NCI-H69 (cell line): ENCODE data around the gene LCN2.
"Not testable (repeated sequence)": the region's sequence is repeated elsewhere in the genome, so short reads cannot be mapped to it uniquely, and the experiment has no call there.

Source experiments
- DNase-seq: peaks from one replicate; lab custom pipeline; 2025; lab: John Stamatoyannopoulos, UW

Gene LCN2

DNA sequence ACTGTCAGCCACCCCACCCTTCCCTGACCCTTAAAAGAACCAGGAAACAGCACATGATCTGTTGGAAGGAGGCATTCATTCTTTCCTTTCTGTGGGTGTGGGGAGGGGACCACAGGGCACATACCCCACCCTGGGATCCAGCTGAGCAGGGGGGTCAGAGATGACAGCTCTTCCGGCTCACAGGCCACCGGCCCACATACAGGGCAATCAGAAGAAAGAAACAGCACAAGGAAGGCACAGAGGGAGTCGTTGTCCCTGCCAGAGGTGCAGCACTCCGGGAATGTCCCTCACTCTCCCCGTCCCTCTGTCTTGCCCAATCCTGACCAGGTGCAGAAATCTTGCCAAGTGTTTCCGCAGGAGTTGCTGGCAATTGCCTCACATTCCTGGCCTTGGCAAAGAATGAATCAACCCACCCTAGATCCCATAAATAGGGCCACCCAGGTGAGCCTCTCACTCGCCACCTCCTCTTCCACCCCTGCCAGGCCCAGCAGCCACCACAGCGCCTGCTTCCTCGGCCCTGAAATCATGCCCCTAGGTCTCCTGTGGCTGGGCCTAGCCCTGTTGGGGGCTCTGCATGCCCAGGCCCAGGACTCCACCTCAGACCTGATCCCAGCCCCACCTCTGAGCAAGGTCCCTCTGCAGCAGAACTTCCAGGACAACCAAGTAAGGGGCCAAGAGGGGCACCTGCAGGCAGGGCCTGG, at the start of gene LCN2:
TSS of gene LCN2 (plus strand) at position 453 of the 701 bp plus-strand sequence. CDS start at position 526, 73 bp downstream.
- DNase-seq = no peak

DNA sequence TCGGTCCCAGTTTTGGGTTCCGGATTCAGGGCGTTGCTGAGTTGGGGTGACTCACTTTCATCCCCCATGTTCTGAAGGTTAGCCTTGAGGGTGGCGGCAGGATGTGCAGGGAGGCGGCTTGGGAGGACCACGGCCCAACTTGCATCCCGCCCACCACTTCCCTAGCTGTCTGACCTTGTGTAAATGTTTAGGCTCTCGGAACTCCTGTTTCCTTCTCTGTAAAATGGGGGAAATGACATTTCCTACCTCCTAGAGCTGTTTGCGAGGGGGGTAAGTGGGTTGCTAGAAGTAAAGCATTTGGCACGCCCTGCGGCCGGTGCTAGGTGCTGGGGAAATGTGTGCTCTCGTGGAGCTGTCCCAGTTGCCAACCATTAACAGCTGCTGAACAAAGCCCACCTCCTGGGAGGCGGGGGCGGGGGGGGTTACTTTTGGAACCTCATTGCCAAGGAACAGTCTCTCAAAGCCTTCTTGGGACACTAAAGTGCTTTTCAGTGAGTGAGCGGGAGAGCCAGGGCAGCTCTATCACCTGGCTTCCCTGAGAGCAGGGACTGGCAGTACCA, 49.2 kb upstream of the LCN2 start:
- DNase-seq = no peak

- DNase-seq = no peak
Measured at GRCh38 chr9:128100581-128100980, 48.7 kb upstream of the LCN2 start.

DNA sequence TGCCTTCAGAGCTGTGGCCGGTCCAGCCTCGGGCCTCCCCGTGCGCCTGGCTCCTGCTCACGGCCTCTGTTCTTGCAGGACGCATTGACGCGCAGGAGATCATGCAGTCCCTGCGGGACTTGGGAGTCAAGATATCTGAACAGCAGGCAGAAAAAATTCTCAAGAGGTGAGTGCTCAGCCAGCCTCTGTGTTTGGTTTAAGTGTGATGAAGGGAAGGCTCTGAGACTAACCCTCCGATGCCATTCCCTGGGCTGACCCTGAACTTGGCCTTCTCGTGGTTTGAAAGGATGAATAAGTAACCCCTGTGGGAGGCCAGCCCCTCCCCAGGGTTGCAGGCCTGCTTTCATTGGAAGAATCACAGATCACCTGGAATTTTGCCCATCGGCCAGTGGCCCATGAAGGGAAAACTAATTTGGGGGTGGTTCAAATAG, 48.0 kb upstream of the LCN2 start:
- DNase-seq = no peak

GRCh38 chr9:128101690-128102089, 47.6 kb upstream of the LCN2 start:
- no peak for DNase-seq

GRCh38 chr9:128102196-128102595, 47.1 kb upstream of the LCN2 start:
- no peak for DNase-seq

GRCh38 chr9:128102861-128103588, 46.2 kb upstream of the LCN2 start:
- no peak for DNase-seq

DNA sequence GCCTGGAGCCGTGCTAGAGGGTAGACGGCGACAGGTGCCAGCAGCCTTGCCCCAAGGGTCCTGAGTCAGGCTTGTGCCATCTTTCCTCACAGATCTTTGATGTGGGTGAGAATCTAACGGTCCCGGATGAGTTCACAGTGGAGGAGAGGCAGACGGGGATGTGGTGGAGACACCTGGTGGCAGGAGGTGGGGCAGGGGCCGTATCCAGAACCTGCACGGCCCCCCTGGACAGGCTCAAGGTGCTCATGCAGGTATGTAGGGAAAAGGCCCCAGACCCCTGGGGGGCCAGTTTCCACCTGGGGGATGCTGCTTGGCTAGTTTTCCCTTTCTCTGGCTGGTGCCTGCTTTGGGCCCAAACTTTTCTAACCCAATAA, 45.7 kb upstream of the LCN2 start:
- DNase-seq = peak; percentile 66

- DNase-seq = peak; percentile 91
Measured at GRCh38 chr9:128104171-128104618, 45.1 kb upstream of the LCN2 start.

GRCh38 chr9:128105538-128106175, 43.6 kb upstream of the LCN2 start:
- DNase-seq = no peak

- DNase-seq = no peak
Measured at GRCh38 chr9:128106181-128106939, 42.9 kb upstream of the LCN2 start.

DNA sequence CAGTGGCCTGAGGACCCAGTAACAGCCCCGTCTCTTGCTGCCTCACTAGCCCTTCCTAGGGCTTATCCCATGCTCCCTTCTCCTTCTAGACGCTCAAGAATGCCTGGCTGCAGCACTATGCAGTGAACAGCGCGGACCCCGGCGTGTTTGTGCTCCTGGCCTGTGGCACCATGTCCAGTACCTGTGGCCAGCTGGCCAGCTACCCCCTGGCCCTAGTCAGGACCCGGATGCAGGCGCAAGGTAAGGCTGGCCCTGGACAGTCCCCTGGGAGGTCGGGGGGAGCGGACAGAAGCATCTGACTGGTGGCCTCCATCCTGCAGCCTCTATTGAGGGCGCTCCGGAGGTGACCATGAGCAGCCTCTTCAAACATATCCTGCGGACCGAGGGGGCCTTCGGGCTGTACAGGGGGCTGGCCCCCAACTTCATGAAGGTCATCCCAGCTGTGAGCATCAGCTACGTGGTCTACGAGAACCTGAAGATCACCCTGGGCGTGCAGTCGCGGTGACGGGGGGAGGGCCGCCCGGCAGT, 42.2 kb upstream of the LCN2 start:
- no peak for DNase-seq

DNA sequence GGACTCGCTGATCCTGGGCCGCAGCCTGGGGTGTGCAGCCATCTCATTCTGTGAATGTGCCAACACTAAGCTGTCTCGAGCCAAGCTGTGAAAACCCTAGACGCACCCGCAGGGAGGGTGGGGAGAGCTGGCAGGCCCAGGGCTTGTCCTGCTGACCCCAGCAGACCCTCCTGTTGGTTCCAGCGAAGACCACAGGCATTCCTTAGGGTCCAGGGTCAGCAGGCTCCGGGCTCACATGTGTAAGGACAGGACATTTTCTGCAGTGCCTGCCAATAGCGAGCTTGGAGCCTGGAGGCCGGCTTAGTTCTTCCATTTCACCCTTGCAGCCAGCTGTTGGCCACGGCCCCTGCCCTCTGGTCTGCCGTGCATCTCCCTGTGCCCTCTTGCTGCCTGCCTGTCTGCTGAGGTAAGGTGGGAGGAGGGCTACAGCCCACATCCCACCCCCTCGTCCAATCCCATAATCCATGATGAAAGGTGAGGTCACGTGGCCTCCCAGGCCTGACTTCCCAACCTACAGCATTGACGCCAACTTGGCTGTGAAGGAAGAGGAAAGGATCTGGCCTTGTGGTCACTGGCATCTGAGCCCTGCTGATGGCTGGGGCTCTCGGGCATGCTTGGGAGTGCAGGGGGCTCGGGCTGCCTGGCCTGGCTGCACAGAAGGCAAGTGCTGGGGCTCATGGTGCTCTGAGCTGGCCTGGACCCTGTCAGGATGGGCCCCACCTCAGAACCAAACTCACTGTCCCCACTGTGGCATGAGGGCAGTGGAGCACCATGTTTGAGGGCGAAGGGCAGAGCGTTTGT, 41.6 kb upstream of the LCN2 start:
- no peak for DNase-seq

DNA sequence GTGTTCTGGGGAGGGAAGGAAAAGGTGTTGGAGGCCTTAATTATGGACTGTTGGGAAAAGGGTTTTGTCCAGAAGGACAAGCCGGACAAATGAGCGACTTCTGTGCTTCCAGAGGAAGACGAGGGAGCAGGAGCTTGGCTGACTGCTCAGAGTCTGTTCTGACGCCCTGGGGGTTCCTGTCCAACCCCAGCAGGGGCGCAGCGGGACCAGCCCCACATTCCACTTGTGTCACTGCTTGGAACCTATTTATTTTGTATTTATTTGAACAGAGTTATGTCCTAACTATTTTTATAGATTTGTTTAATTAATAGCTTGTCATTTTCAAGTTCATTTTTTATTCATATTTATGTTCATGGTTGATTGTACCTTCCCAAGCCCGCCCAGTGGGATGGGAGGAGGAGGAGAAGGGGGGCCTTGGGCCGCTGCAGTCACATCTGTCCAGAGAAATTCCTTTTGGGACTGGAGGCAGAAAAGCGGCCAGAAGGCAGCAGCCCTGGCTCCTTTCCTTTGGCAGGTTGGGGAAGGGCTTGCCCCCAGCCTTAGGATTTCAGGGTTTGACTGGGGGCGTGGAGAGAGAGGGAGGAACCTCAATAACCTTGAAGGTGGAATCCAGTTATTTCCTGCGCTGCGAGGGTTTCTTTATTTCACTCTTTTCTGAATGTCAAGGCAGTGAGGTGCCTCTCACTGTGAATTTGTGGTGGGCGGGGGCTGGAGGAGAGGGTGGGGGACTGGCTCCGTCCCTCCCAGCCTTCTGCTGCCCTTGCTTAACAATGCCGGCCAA, 40.8 kb upstream of the LCN2 start:
- DNase-seq = no peak

DNA sequence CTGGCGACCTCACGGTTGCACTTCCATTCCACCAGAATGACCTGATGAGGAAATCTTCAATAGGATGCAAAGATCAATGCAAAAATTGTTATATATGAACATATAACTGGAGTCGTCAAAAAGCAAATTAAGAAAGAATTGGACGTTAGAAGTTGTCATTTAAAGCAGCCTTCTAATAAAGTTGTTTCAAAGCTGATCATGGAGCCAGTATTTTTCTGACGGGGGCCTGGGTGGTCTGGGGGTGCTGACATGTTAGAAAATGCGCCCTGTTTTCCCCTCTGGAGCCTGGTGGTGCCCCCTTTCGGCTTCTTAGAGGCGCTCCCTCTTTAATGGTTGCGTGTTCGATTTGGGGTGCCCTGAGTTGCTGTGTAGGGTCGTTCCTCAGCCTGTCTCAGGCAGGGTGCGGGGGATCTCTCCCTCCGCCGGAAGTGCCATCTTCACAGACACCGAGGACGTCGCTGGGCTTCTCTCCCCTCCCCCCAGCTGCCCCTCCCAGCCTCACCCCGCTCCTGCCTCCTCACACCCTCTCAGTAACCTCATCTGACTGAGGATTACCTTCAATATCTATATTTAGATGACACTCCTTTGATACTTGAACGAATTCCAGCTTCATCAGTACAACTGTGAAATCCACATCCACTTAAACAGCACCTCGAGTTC, 40.1 kb upstream of the LCN2 start:
- DNase-seq = no peak

DNA sequence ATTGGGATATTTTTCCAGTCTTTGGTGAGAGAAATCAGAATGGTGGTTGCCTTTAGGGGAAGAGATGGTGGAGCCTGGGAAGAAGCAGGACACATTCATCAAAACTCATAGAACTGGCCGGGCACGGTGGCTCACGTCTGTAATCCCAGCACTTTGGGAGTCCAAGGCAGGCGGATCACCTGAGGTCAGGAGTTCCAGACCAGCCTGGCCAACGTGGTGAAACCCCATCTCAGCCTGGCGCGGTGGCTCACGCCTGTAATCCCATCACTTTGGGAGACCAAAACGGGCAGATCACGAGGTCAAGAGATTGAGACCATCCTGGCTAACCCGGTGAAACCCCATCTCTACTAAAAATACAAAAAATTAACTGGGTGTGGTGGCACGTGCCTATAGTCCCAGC, 37.5 kb upstream of the LCN2 start:
- not testable (repeated sequence) for DNase-seq

DNA sequence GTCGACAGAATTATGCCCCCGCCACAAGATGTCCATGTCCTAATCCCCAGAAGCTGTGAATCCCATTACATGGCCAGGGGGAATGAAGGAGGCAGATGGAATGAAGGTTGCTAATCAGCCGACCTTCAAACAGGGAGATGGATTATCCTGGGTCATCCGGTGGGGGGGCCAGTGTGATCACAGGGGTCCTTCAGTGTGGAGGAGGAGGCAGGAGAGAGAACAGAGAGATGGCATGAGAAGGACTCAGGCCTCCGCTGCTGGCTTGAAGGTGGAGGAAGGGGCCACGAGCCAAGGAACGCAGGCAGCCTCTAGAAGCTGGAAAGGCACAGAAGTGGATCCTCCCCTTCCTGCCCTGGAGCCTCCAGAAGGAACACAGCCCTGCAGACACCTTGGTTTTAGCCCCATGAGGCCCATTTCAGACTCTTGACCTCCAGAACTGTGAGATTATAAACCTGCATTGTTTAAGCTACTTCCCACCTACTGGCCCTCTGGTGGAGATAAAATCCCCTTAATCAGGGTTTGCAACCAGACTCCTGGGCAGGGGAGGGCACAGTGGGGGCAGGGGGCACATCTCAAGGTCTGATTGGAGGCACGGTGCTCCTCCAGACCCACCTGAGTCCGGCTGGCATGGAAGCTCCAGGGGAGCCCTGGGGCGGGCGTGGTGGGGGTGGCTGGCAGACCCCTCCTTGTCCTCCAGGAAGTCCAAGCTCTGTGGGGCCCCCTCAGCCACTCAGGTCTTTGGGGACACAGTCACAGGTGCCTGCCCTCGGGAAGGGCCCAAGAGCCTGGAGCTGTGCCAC, 35.5 kb upstream of the LCN2 start:
- DNase-seq = no peak

GRCh38 chr9:128114326-128115186, 34.7 kb upstream of the LCN2 start:
- no peak for DNase-seq
